GM21390 (cell line): ENCODE results near the gene SCNN1B.

Experiments used
- ATAC-seq: cut with Tn5 transposase; IDR thresholded peaks from one replicate; pipeline ENCODE4 v1.9.1; 2021; ENCODE audit not compliant: unreplicated experiment

Gene SCNN1B

GRCh38 chr16:23319861-23320615 lies 17.9 kb downstream of the SCNN1B start:
- no peak for ATAC-seq

- ATAC-seq = no peak
Observed at GRCh38 chr16:23320693-23321092, 18.6 kb downstream of the SCNN1B start.

- no peak for ATAC-seq
Observed at GRCh38 chr16:23321206-23321875, 19.2 kb downstream of the SCNN1B start.

- no peak for ATAC-seq
Observed at GRCh38 chr16:23323224-23324030, 21.3 kb downstream of the SCNN1B start.

GRCh38 chr16:23324727-23325126 lies 22.6 kb downstream of the SCNN1B start:
- no peak for ATAC-seq

- ATAC-seq = no peak
Observed at GRCh38 chr16:23327836-23328235, 25.7 kb downstream of the SCNN1B start.

- ATAC-seq = no peak
Observed at GRCh38 chr16:23330161-23330560, 28.1 kb downstream of the SCNN1B start.

- no peak for ATAC-seq
Observed at GRCh38 chr16:23330583-23331249, 28.6 kb downstream of the SCNN1B start.

- no peak for ATAC-seq
Observed at GRCh38 chr16:23333034-23333579, 31.0 kb downstream of the SCNN1B start.

GRCh38 chr16:23333831-23334456 lies 31.8 kb downstream of the SCNN1B start:
- no peak for ATAC-seq

GRCh38 chr16:23334457-23334853 lies 32.4 kb downstream of the SCNN1B start:
- no peak for ATAC-seq

- ATAC-seq = no peak
Observed at GRCh38 chr16:23334950-23335349, 32.8 kb downstream of the SCNN1B start.

GRCh38 chr16:23337836-23338550 lies 35.9 kb downstream of the SCNN1B start:
- ATAC-seq = no peak

GRCh38 chr16:23339787-23340186 lies 37.7 kb downstream of the SCNN1B start:
- ATAC-seq = no peak

- no peak for ATAC-seq
Observed at GRCh38 chr16:23342083-23342640, 40.1 kb downstream of the SCNN1B start.

GRCh38 chr16:23343643-23344612 lies 41.8 kb downstream of the SCNN1B start:
- no peak for ATAC-seq

GRCh38 chr16:23345237-23345636 lies 43.1 kb downstream of the SCNN1B start:
- ATAC-seq = no peak
